PC-9 (cell line): ENCODE results near the gene HSD3B7.

Experiments used
- EZH2 ChIP-seq: fragments of 200-600 bp; sonication (generic); IDR thresholded peaks from 2 replicates; pipeline ENCODE4 v1.8.0; 2017; ENCODE audit warnings: antibody characterized with exemption, low read depth
- TF ChIP-seq, protein P1 (sequence below): fragments of 200-600 bp; sonication (generic); conservative IDR thresholded peaks from 2 replicates; pipeline ENCODE4 v1.6.1; 2017; ENCODE audit warnings: mixed run types, antibody characterized with exemption, mild to moderate bottlenecking, moderate library complexity

GRCh38 chr16:31020536-31020935 is 35.5 kb downstream of the HSD3B7 start:
- TF ChIP-seq, protein P1, sequence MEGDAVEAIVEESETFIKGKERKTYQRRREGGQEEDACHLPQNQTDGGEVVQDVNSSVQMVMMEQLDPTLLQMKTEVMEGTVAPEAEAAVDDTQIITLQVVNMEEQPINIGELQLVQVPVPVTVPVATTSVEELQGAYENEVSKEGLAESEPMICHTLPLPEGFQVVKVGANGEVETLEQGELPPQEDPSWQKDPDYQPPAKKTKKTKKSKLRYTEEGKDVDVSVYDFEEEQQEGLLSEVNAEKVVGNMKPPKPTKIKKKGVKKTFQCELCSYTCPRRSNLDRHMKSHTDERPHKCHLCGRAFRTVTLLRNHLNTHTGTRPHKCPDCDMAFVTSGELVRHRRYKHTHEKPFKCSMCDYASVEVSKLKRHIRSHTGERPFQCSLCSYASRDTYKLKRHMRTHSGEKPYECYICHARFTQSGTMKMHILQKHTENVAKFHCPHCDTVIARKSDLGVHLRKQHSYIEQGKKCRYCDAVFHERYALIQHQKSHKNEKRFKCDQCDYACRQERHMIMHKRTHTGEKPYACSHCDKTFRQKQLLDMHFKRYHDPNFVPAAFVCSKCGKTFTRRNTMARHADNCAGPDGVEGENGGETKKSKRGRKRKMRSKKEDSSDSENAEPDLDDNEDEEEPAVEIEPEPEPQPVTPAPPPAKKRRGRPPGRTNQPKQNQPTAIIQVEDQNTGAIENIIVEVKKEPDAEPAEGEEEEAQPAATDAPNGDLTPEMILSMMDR = no peak
- TF ChIP-seq EZH2 = no peak
